ENCODE results near the gene PRR33.

The PRR33 gene

GRCh38 chr11:1840780-1841480 lies 50.8 kb downstream of the PRR33 start:
- no peak for DNase-seq (ENCODE audit: low read depth)
- no peak for TF ChIP-seq CTCF (conservative IDR thresholded peaks at IDR 0.05; ENCODE audit: control insufficient read depth, insufficient read depth, low read depth, low read length)
- no peak overlapping the region for H3K4me3 ChIP-seq (ENCODE audit: control insufficient read depth, low read depth, low read length)

DNA sequence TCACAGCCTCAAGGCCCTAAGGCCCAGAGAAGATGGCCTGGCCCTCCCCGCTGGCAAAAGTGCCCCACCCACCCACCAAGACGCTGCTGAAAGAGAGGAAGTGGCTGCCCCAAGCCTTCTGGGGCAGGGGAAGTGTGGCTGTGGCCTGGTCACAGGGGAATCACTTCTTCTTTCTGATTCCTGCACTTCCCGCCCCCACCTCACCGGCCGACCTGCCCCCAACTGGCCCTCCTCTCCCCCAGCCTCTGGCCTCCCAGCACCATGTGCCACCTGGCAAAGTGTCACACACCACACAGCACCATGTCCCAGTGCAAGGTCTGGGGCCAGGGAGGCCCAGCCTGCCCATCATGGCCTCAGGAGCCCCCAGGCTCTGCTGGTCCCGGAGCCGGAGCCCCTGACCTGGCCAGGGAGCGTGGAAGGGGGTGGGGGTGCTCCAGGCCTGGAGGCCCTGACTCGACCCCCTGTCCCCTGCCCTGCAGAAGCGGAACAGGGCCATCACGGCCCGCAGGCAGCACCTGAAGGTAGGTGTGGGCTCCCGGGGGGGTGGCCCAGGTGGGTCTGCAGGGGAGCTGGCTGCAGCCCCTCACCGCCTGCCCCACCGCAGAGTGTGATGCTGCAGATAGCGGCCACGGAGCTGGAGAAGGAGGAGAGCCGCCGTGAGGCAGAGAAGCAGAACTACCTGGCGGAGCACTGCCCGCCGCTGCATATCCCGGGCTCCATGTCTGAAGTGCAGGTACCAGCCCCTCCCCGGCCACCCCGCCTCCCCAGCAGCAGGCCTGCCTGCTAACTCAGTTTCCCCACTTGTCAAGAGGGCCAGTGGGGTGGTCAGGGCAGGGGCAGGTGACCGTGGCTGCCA lies 51.5 kb downstream of the PRR33 start:
- no peak for DNase-seq (ENCODE audit: low read depth)
- TF ChIP-seq CTCF (conservative IDR thresholded peaks at IDR 0.05; ENCODE audit: control insufficient read depth, insufficient read depth, low read depth, low read length): no peak
- H3K4me3 ChIP-seq (ENCODE audit: control insufficient read depth, low read depth, low read length): no peak overlapping the region

DNA sequence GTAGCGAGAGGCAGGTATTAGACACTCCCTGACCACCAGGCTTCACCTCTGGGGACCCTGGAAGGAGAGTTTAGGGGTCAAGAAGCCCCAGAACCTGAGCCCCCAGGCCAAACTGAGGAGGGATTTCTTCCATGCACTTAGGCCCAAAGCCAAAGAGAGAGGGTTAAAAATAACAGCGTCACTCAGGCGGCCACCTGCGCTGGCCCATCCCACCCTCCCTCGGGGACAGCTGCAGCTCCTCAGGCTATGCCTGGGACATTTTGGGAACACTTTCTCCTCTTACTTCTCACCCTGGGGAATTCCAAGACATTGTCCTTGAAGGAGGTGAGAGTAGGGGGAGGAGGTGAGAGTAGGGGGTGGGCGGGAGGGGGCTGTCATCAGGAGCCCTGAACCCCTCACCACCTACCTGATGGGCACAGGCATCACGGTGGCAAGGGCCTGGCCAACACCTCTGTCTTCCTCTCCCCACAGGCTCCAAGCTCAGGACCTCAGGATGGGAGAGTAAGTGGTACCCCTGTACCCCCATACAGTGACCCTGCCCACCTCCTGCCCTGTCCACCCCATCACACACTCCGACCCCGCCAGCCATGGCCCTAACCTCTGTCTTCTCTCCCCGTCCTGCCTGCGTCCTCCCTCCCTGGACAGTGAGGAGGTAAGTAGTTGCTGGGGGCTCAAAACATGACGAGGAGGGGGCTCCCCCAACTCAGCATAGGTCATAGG lies 52.3 kb downstream of the PRR33 start:
- DNase-seq (ENCODE audit: low read depth): no peak
- no peak for TF ChIP-seq CTCF (conservative IDR thresholded peaks at IDR 0.05; ENCODE audit: control insufficient read depth, insufficient read depth, low read depth, low read length)
- no peak overlapping the region for H3K4me3 ChIP-seq (ENCODE audit: control insufficient read depth, low read depth, low read length)

DNA sequence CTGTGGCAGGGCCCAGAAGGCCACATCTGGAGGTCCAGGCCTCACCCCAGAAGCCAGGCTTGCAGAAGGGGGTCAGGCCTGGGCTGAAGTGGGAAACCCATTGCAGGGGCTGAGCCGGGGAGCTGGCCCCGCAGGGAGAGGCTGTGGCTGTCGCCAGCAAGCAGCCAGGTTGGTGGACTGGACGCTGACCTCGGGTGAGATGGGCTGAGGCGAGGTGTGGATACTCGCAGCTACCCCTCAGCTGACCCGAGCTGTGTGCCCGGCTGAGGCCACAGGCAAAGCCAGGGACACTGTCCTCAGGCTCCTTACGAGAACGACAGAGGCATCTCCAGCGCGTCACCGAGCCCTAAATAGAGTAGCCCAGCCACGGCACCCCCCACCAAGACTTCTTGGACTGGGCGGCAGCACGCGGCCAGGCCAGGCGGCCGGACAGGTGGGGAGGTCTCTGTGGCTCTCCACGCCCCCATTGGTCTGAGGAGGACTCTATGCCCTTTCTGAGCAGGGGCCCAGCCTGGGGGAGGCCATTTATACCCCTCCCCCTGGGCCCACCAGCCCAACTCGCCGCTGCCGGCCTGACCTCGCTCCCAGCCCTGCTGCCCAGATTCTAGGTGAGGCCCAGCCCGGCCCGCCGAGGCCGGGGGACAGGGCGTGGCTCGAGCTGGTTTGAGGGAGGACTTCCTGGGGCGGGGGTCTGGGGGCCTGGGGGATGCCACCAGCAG lies 53.1 kb downstream of the PRR33 start, which contains the start of gene TNNI2:
Gene TNNI2 (plus strand): TSS at position 556 of the 719 bp plus-strand sequence. CDS start 716 bp downstream, outside the sequence.
- no peak for DNase-seq (ENCODE audit: low read depth)
- no peak for TF ChIP-seq CTCF (conservative IDR thresholded peaks at IDR 0.05; ENCODE audit: control insufficient read depth, insufficient read depth, low read depth, low read length)
- H3K4me3 ChIP-seq (ENCODE audit: control insufficient read depth, low read depth, low read length): no peak within 1 kb of the TSS

Measured in fibroblast of mammary gland (primary cell).